K562 (cell line): ENCODE measurements around the gene GSTM1. TPM values are rescaled to one million over a fixed set of nuclear protein-coding genes. Genes with fewer than 3 reads are reported as not detected.

Experiments used
- ATAC-seq: fragments of 200-7000 bp; cut with Tn5 transposase; 3 replicates; pipeline ENCODE4 v1.9.1; 2020; ENCODE audit warnings: moderate library complexity
- BruUV-seq: library from RNA; stranded (reverse); fragments of 400-500 nt; replicated peaks from 2 replicates; lab custom pipeline; 2021; lab: Mats Ljungman, UMichigan
- CTCF ChIA-PET: fragments of 300-600 bp; formaldehyde crosslinking; extraction: SDS; loops from one replicate; lab custom pipeline; 2021; ENCODE audit warnings: low intra/inter-chr PET ratio; lab: Yijun Ruan, JAX
- POLR2A ChIA-PET: fragments of 300-600, 350-650 bp; sonication (Branson Sonifier 250); formaldehyde crosslinking; extraction: SDS; loops from one replicate; lab custom pipeline; 2021; ENCODE audit warnings: antibody characterized with exemption, inconsistent platforms; lab: Yijun Ruan, JAX
- DNase-seq, 4 experiments: peaks; one replicate each; pipeline versions ENCODE4 v3.0.0 to v3.0.0-alpha.2; 2011 to 2018; ENCODE audit warnings: low spot score in 3 of 4, mixed read lengths in 3 of 4; ENCODE audit errors: extremely low read depth in 1 of 4
- FAIRE-seq: peaks from 2 replicates; lab custom pipeline; 2011; peaks lifted over from hg19 to GRCh38; lab: Jason Lieb, UNC
- H2AFZ ChIP-seq: 2 replicates; pipeline ENCODE4 v1.6.0; 2011; ENCODE audit warnings: low read depth, low read length, control low read depth, inconsistent platforms
- H3K27ac ChIP-seq: fragments of 200-600 bp; 3 replicates; pipeline ENCODE4 v1.8.0; 2011; ENCODE audit warnings: low read depth, mild to moderate bottlenecking, control low read depth, inconsistent platforms, low read length, moderate library complexity, mixed read lengths; ENCODE audit errors: extremely low read depth
- H3K27me3 ChIP-seq, 2 experiments: fragments of 300-600 bp in 1 of 2; 2 replicates in 1 of 2; 3 replicates in 1 of 2; pipeline versions ENCODE4 v1.6.0 to v1.8.0; 2011; ENCODE audit warnings: inconsistent platforms in 2 of 2, low read length in 2 of 2, mild to moderate bottlenecking in 1 of 2, mixed read lengths in 1 of 2, moderate library complexity in 1 of 2; ENCODE audit not compliant: control insufficient read depth in 2 of 2, insufficient read depth in 2 of 2
- H3K36me3 ChIP-seq: fragments of 300-600 bp; 3 replicates; pipeline ENCODE4 v1.8.0; 2011; ENCODE audit warnings: mild to moderate bottlenecking, low read length, inconsistent platforms; ENCODE audit not compliant: control insufficient read depth, insufficient read depth
- H3K4me1 ChIP-seq, 2 experiments: fragments of 200-600 bp in 1 of 2; replicated peaks in 1 of 2; 2 replicates in 1 of 2; 3 replicates in 1 of 2; pipeline versions ENCODE4 v1.5.1 to v1.8.0; 2011; ENCODE audit warnings: inconsistent platforms in 2 of 2, low read length in 2 of 2, mild to moderate bottlenecking in 1 of 2, mixed read lengths in 1 of 2, moderate library complexity in 1 of 2; ENCODE audit not compliant: control insufficient read depth in 2 of 2, insufficient read depth in 2 of 2
- H3K4me2 ChIP-seq: 2 replicates; pipeline ENCODE4 v1.6.1; 2011; ENCODE audit warnings: low read length, control low read depth, inconsistent platforms, mixed read lengths; ENCODE audit not compliant: insufficient read depth
- H3K4me3 ChIP-seq: fragments of 200-600 bp; sonication (generic), shearing (Covaris generic); 2 replicates; pipeline ENCODE4 v1.5.1; 2016; ENCODE audit warnings: control low read depth, inconsistent platforms
- H3K79me2 ChIP-seq: fragments of 200-600 bp; 3 replicates; pipeline ENCODE4 v1.8.0; 2011; ENCODE audit warnings: low read length, inconsistent platforms; ENCODE audit not compliant: control insufficient read depth, insufficient read depth
- H3K9ac ChIP-seq, 2 experiments: 2 replicates each; pipeline versions ENCODE4 v1.6.0 to v1.6.1; 2011; ENCODE audit warnings: low read depth in 2 of 2, low read length in 2 of 2, control low read depth in 1 of 2, inconsistent platforms in 1 of 2, mild to moderate bottlenecking in 1 of 2, mixed read lengths in 1 of 2; ENCODE audit not compliant: insufficient read depth in 1 of 2
- H3K9me1 ChIP-seq: one replicate; pipeline ENCODE4 v1.6.0; 2011; ENCODE audit warnings: inconsistent platforms, mild to moderate bottlenecking, low read length, moderate library complexity; ENCODE audit not compliant: control insufficient read depth, insufficient read depth
- H3K9me3 ChIP-seq: replicated peaks from 2 replicates; pipeline ENCODE4 v1.5.1; 2011; ENCODE audit warnings: low read depth, low read length, inconsistent platforms; ENCODE audit not compliant: control insufficient read depth, insufficient read depth
- H4K20me1 ChIP-seq: replicated peaks from 2 replicates; pipeline ENCODE4 v1.6.1; 2011; ENCODE audit warnings: low read length, inconsistent platforms, mixed read lengths; ENCODE audit not compliant: control insufficient read depth, insufficient read depth
- RAD21 ChIP-seq, 2 experiments: fragments of 250-450 bp in 1 of 2; fragments of 450-650 bp in 1 of 2; sonication (Bioruptor Pico) in 1 of 2; formaldehyde crosslinking in 1 of 2; IDR thresholded peaks in 1 of 2; conservative IDR thresholded peaks in 1 of 2; 2 replicates each; pipeline versions ENCODE4 v1.4.0 to v1.8.0; 2020 to 2022; ENCODE audit warnings: mild to moderate bottlenecking in 2 of 2, moderate library complexity in 1 of 2
- SRSF3 ChIP-seq: fragments of 200-400 bp; formaldehyde crosslinking; IDR thresholded peaks from 2 replicates; pipeline ENCODE4 v1.6.1; 2016; ENCODE audit warnings: mild to moderate bottlenecking, low read length, moderate library complexity; ENCODE audit not compliant: insufficient read depth
- WGBS: fragments of 100-300 bp; shearing (Covaris generic); methylation state at CpG from one replicate; pipeline ENCODE4 v1.1.6; 2016; ENCODE audit warnings: low coverage, mixed read lengths; ENCODE audit not compliant: insufficient coverage; ENCODE audit errors: missing lambda C conversion rate; 5-methylcytosine and 5-hydroxymethylcytosine counted together
- in situ Hi-C: fragments of 300-500 bp; cut with MboI; formaldehyde crosslinking; loops from 4 replicates; pipeline ENCODE4 v1.15.0; 2018; ENCODE audit warnings: inconsistent platforms, mixed read lengths
- intact Hi-C: fragments of 100-400 bp; cut with micrococcal nuclease; formaldehyde crosslinking; loops from 2 replicates; pipeline ENCODE4 v1.14.2; 2022
- polyA plus RNA-seq, 8 experiments: library from polyadenylated mRNA; depleted of rRNA in 4 of 8; stranded (reverse) in 5 of 8; unstranded in 3 of 8; fragments of >200 nt; fragmentation: Nextera tagmentation in 2 of 8; fragmentation: Illumina TruSeq in 1 of 8; extraction: Ambion mirVana in 2 of 8; extraction: Trizol in 1 of 8; gene quantifications; 2 replicates each; pipeline versions ENCODE4 v1.2.1 to v1.2.3, GENCODE V29; 2011 to 2014; ENCODE audit warnings: inconsistent platforms in 1 of 8, missing spikeins in 1 of 8
- total RNA-seq, 7 experiments: library from RNA; depleted of rRNA in 6 of 7; stranded (reverse); fragments of >200 nt in 6 of 7; fragmentation: Illumina TruSeq in 2 of 7; extraction: Trizol in 2 of 7; gene quantifications; 2 replicates each; pipeline versions ENCODE4 v1.2.1 to v1.2.3, GENCODE V29; 2011 to 2021; ENCODE audit warnings: low replicate concordance in 1 of 7
- TF ChIP-seq, protein P1 (sequence below), 3 experiments: IDR thresholded peaks in 2 of 3; conservative IDR thresholded peaks in 1 of 3; 2 replicates each; pipeline ENCODE4 v1.5.1; 2011 to 2012; ENCODE audit warnings: low read length in 3 of 3, mild to moderate bottlenecking in 3 of 3, control low read depth in 2 of 3, improper control_type of control experiment in 1 of 3, inconsistent platforms in 1 of 3, low read depth in 1 of 3, mixed read lengths in 1 of 3, moderate library complexity in 1 of 3; ENCODE audit not compliant: insufficient read depth in 2 of 3

GSTM1 gene
- total and polyA plus RNA-seq, 9 of the 15 experiments (the other 6 are each of a cell fraction or from before 2014, with no cell fraction given) = not detected

DNA sequence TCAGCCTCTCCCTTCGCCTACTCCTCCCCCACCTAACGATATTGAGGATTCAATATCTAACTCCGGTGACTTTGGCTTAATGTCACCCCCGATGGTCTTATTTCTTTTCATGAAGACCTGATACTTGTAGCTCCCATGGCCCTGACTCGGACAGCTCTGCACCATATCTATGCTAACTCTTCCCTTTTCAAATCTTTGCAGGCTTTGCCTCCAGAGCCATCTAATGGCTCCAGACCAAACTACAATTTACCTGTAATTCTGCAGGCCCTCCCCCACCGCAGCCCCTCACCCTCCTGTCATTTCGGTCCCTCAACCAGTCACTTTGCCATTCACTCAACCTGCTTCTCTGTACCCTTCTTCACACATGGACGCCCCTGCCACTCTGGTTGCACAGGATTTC lies 16.6 kb downstream of the GSTM1 start:
- intact Hi-C loops (loop anchor here (5.0 kb wide), 1 partner anchor 62 kb away; no protein-coding TSS in a partner anchor), in situ Hi-C loops (no loop called here)
- no peaks in the 10 kb centered on the region for H3K36me3 ChIP-seq
- peaks cover 0 to 8% of the 10 kb centered on the region in 2 experiments; a peak in 2 of 5 replicates for H3K27me3 ChIP-seq
- peaks cover 12% of the 10 kb centered on the region for H3K9me3 ChIP-seq
- FAIRE-seq (no peak), ATAC-seq (no peak), DNase-seq (peak; percentile 2 to 11 (median 6))
- ChIA-PET POLR2A (interaction anchor here (0.6 to 0.8 kb wide), 2 partner anchors 31 to 440 kb away, joined by 3 read pairs; no protein-coding TSS in a partner anchor), CTCF (interaction anchor here (1.6 kb wide), 1 partner anchor 61 kb away, joined by 6 read pairs; no protein-coding TSS in a partner anchor)
- no peak overlapping the region for H3K9ac ChIP-seq
- H4K20me1 ChIP-seq = no peaks in the 10 kb centered on the region
- no peak overlapping the region for H3K4me2 ChIP-seq
- no peak overlapping the region for H2AFZ ChIP-seq
- 9% methylated on average over 8 of the region's 8 CpGs for WGBS
- H3K4me1 ChIP-seq = no peaks in the 10 kb centered on the region
- BruUV-seq = no TSS peak
- no peaks in the 10 kb centered on the region for H3K79me2 ChIP-seq
- no peaks in the 10 kb centered on the region for H3K9me1 ChIP-seq
- no peak overlapping the region for H3K4me3 ChIP-seq
- TF ChIP-seq RAD21 (CRISPR knock-in tag; conservative IDR thresholded peaks at IDR 0.05 in 1 of 2, IDR thresholded peaks at IDR 0.05 in 1 of 2) (peak in 1 of 2 experiments; percentile 25; a peak in 1 of 4 replicates), SRSF3 (no peak)
- TF ChIP-seq, protein P1, sequence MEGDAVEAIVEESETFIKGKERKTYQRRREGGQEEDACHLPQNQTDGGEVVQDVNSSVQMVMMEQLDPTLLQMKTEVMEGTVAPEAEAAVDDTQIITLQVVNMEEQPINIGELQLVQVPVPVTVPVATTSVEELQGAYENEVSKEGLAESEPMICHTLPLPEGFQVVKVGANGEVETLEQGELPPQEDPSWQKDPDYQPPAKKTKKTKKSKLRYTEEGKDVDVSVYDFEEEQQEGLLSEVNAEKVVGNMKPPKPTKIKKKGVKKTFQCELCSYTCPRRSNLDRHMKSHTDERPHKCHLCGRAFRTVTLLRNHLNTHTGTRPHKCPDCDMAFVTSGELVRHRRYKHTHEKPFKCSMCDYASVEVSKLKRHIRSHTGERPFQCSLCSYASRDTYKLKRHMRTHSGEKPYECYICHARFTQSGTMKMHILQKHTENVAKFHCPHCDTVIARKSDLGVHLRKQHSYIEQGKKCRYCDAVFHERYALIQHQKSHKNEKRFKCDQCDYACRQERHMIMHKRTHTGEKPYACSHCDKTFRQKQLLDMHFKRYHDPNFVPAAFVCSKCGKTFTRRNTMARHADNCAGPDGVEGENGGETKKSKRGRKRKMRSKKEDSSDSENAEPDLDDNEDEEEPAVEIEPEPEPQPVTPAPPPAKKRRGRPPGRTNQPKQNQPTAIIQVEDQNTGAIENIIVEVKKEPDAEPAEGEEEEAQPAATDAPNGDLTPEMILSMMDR (IDR thresholded peaks at IDR 0.05 in 2 of 3, conservative IDR thresholded peaks at IDR 0.05 in 1 of 3; ENCODE audit: insufficient read depth in 2 of 3, low read depth in 1 of 3, low read length in 3 of 3) = peak in 2 of 3 experiments; percentile 10 to 44; a peak in 2 of 6 replicates
- H3K27ac ChIP-seq = no peak overlapping the region
